ENCODE data around the gene AJM1. TPM values are rescaled to one million over a fixed set of nuclear protein-coding genes. Genes with fewer than 3 reads are reported as not detected.
"Not testable (repeated sequence)": the region's sequence is repeated elsewhere in the genome, so short reads cannot be mapped to it uniquely, and the experiment has no call there.

The AJM1 gene
- total RNA-seq, 1 donor from 2014 or later = 3.3 TPM

GRCh38 chr9:136865041-136865767 lies 22.9 kb downstream of the AJM1 start:
- H3K4me1 Mint-ChIP-seq (ENCODE audit: low read depth, unreplicated experiment) = peaks cover 6% of the 10 kb centered on the region
- Histone ChIP-seq H3K9me3 (ENCODE audit: insufficient read depth, low read depth, low read length) (no peaks in the 10 kb centered on the region), H3K4me3 (ENCODE audit: insufficient read depth, low read depth, low read length) (peak overlapping the region; percentile 58), H3K79me2 (ENCODE audit: insufficient read depth, low read length) (peaks cover 27% of the 10 kb centered on the region), H3K36me3 (ENCODE audit: insufficient read depth, low read length) (peaks cover 4% of the 10 kb centered on the region), H4K20me1 (ENCODE audit: insufficient read depth, low read length) (peaks cover 49% of the 10 kb centered on the region), H3K27me3 (ENCODE audit: insufficient read depth, low read length) (no peaks in the 10 kb centered on the region), H3K4me2 (ENCODE audit: low read length) (peak overlapping the region; percentile 94), H3K4me1 (ENCODE audit: insufficient read depth, low read length) (peaks cover 7% of the 10 kb centered on the region), H3K9ac (ENCODE audit: low read length) (peak overlapping the region; percentile 87), H3K27ac (ENCODE audit: low read depth, low read length) (no peak overlapping the region), H2AFZ (ENCODE audit: low read depth, low read length) (no peak overlapping the region)
- H3K4me3 Mint-ChIP-seq (ENCODE audit: unreplicated experiment) = peak overlapping the region; percentile 88
- peak overlapping the region; percentile 72 for H3K27ac Mint-ChIP-seq (ENCODE audit: unreplicated experiment)
- no peak for FAIRE-seq
- DNase-seq (ENCODE audit: low read depth) = no peak
- H3K27me3 Mint-ChIP-seq (ENCODE audit: low read depth, unreplicated experiment) = no peaks in the 10 kb centered on the region
- H3K9me3 Mint-ChIP-seq (ENCODE audit: unreplicated experiment) = peaks cover 8% of the 10 kb centered on the region
- no peak for TF ChIP-seq EZH2 (IDR thresholded peaks at IDR 0.05; ENCODE audit: insufficient read depth, low read length)
- TF ChIP-seq CTCF (IDR thresholded peaks at IDR 0.05; ENCODE audit: insufficient read depth, low read depth, low read length) = no peak
- H3K36me3 Mint-ChIP-seq (ENCODE audit: low read depth, unreplicated experiment) = peaks cover 13% of the 10 kb centered on the region

- H2AFZ ChIP-seq (ENCODE audit: low read depth, low read length) = no peak overlapping the region
- H3K9me3 ChIP-seq (ENCODE audit: insufficient read depth, low read depth, low read length) = no peaks in the 10 kb centered on the region
- H3K27me3 ChIP-seq (ENCODE audit: insufficient read depth, low read length) = no peaks in the 10 kb centered on the region
- H3K4me3 ChIP-seq (ENCODE audit: insufficient read depth, low read depth, low read length) = peak overlapping the region; percentile 70
- peaks cover 27% of the 10 kb centered on the region for H3K79me2 ChIP-seq (ENCODE audit: insufficient read depth, low read length)
- peaks cover 10% of the 10 kb centered on the region for H3K9me3 Mint-ChIP-seq (ENCODE audit: unreplicated experiment)
- TF ChIP-seq CTCF (IDR thresholded peaks at IDR 0.05; ENCODE audit: insufficient read depth, low read depth, low read length) (no peak), EZH2 (IDR thresholded peaks at IDR 0.05; ENCODE audit: insufficient read depth, low read length) (no peak)
- H3K4me3 Mint-ChIP-seq (ENCODE audit: unreplicated experiment) = peak overlapping the region; percentile 88
- no peak overlapping the region for H3K27ac ChIP-seq (ENCODE audit: low read depth, low read length)
- peaks cover 44% of the 10 kb centered on the region for H4K20me1 ChIP-seq (ENCODE audit: insufficient read depth, low read length)
- peak overlapping the region; percentile 87 for H3K9ac ChIP-seq (ENCODE audit: low read length)
- peaks cover 13% of the 10 kb centered on the region for H3K36me3 Mint-ChIP-seq (ENCODE audit: low read depth, unreplicated experiment)
- H3K36me3 ChIP-seq (ENCODE audit: insufficient read depth, low read length) = peaks cover 4% of the 10 kb centered on the region
- peaks cover 7% of the 10 kb centered on the region for H3K4me1 ChIP-seq (ENCODE audit: insufficient read depth, low read length)
- peaks cover 6% of the 10 kb centered on the region for H3K4me1 Mint-ChIP-seq (ENCODE audit: low read depth, unreplicated experiment)
- peak overlapping the region; percentile 94 for H3K4me2 ChIP-seq (ENCODE audit: low read length)
- no peak for DNase-seq (ENCODE audit: low read depth)
- no peak overlapping the region for H3K27ac Mint-ChIP-seq (ENCODE audit: unreplicated experiment)
- no peaks in the 10 kb centered on the region for H3K27me3 Mint-ChIP-seq (ENCODE audit: low read depth, unreplicated experiment)
- FAIRE-seq = no peak
Observed at GRCh38 chr9:136865768-136866103, 23.5 kb downstream of the AJM1 start.

GRCh38 chr9:136866898-136867421 lies 24.7 kb downstream of the AJM1 start:
- peak overlapping the region; percentile 94 for H3K4me2 ChIP-seq (ENCODE audit: low read length)
- Mint-ChIP-seq H3K4me3 (ENCODE audit: unreplicated experiment) (peak overlapping the region; percentile 76), H3K36me3 (ENCODE audit: low read depth, unreplicated experiment) (peaks cover 13% of the 10 kb centered on the region), H3K9me3 (ENCODE audit: unreplicated experiment) (peaks cover 10% of the 10 kb centered on the region)
- H3K79me2 ChIP-seq (ENCODE audit: insufficient read depth, low read length) = peaks cover 27% of the 10 kb centered on the region
- H3K9me3 ChIP-seq (ENCODE audit: insufficient read depth, low read depth, low read length); H3K36me3 ChIP-seq (ENCODE audit: insufficient read depth, low read length); H3K4me1 Mint-ChIP-seq (ENCODE audit: low read depth, unreplicated experiment); H2AFZ ChIP-seq (ENCODE audit: low read depth, low read length); DNase-seq (ENCODE audit: low read depth); H3K4me1 ChIP-seq (ENCODE audit: insufficient read depth, low read length); H3K27me3 ChIP-seq (ENCODE audit: insufficient read depth, low read length); FAIRE-seq; H3K27me3 Mint-ChIP-seq (ENCODE audit: low read depth, unreplicated experiment); H3K27ac Mint-ChIP-seq (ENCODE audit: unreplicated experiment): not testable (repeated sequence)
- H3K9ac ChIP-seq (ENCODE audit: low read length) = peak overlapping the region; percentile 87
- H4K20me1 ChIP-seq (ENCODE audit: insufficient read depth, low read length) = peaks cover 34% of the 10 kb centered on the region
- peak overlapping the region; percentile 70 for H3K4me3 ChIP-seq (ENCODE audit: insufficient read depth, low read depth, low read length)
- peak overlapping the region; percentile 37 for H3K27ac ChIP-seq (ENCODE audit: low read depth, low read length)

Data from astrocyte (in vitro differentiated cells and primary cell).